Prostate gland (tissue), 2 donors: ENCODE measurements around the gene IGF1R.

Experiments used
- CTCF ChIP-seq, 4 experiments: fragments of 200-600 bp in 2 of 4; fragments of 450-650 bp in 2 of 4; sonication (generic) in 2 of 4; IDR thresholded peaks; 1 replicate in 3 of 4; 2 replicates in 1 of 4; pipeline ENCODE4 v1.5.1; 2016 to 2019; ENCODE audit warnings: antibody characterized with exemption in 4 of 4, mild to moderate bottlenecking in 2 of 4, moderate library complexity in 2 of 4
- POLR2AphosphoS5 ChIP-seq: sonication (generic); formaldehyde crosslinking; IDR thresholded peaks from one replicate; pipeline ENCODE4 v1.6.1; 2017; ENCODE audit warnings: antibody characterized with exemption

GRCh38 chr15:98815207-98815606 is 166.9 kb downstream of the IGF1R start:
- TF ChIP-seq CTCF (IDR thresholded peaks at IDR 0.05) (no peak), POLR2AphosphoS5 (no peak)
